GM21619 (cell line): Measurements from ENCODE around the gene SERINC3.
"Not testable (repeated sequence)": the region's sequence is repeated elsewhere in the genome, so short reads cannot be mapped to it uniquely, and the experiment has no call there.

Experiments used
- ATAC-seq: cut with Tn5 transposase; IDR thresholded peaks from one replicate; pipeline ENCODE4 v1.9.1; 2021; ENCODE audit not compliant: unreplicated experiment

The SERINC3 gene

DNA sequence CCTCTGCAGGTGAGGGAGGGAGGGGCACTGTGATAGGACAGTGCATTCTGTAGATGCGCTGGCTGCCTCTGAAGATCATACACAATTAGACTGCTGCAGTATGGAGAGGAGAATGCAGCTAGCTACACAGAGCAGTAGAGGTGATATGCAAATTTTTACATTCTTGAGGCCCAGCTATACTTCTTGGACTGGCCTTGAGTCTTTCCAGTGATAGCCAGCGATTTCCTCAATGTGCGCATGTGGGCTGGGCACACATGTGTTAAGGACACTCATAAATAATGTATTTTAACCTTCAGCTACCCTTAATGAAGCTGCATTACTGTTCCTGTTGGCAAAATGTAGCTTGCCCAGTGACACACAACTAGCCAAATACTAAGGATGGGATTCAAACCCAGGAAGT is 27.2 kb downstream of the SERINC3 start:
- ATAC-seq = no peak

GRCh38 chr20:44494266-44494665 is 27.6 kb downstream of the SERINC3 start:
- no peak for ATAC-seq

GRCh38 chr20:44491635-44492395 is 30.1 kb downstream of the SERINC3 start:
- no peak for ATAC-seq

DNA sequence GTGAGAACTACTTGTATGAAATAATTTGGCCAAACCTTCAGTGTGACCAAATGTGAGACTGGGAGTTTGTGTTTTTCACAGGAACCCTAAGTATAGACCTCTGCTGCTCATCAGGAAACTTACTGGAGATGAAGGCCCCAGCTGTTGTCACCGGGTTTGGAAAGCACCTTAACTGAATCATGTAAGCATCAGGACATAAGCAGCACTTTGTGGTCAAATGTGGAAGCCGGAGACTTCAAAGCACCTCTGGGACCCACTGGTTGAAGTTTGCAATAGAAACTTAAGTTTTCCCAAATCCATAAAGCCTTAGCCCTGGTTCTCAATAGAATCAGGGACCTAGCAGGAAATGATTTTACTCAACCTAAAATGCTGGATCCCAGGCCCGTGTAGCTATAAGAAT is 31.9 kb downstream of the SERINC3 start:
- ATAC-seq = no peak

- ATAC-seq = no peak
Observed at GRCh38 chr20:44489223-44489622, 32.6 kb downstream of the SERINC3 start.

DNA sequence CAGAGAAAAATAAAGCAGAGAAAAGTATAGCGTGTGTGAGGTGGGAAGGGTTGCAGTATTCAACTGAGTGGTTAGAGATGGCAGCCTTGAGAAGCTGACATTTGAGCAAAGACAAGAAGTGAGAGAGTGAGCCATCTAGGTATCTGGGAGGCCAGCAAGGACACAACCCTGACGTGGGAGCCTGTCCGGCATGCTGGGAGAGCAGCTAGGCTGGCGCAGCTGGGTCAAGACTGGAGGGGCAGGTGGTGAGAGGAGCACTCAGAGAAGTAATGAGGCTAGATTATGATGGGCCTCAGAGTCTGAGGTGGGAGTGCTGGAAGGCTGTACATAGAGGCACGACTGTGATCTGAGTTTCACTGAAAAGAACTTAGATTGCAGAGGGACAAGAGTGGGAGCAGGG is 33.3 kb downstream of the SERINC3 start:
- no peak for ATAC-seq

DNA sequence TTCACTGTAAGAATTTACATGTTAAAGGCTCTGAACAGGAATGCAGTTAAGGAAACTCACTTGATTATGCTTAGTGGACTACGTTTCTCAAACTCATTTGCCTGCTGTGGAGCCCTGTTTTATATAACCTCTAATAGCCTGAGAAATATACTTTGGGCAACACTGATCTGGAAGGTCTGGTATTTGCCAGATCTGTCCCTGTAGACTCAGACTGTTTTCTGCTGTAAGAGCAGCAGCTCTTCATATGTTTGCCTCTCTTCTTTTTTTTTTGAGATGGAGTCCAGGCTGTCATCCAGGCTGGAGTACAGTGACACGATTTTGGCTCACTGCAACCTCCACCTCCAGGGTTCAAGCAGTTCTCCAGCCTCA is 36.1 kb downstream of the SERINC3 start:
- no peak for ATAC-seq

DNA sequence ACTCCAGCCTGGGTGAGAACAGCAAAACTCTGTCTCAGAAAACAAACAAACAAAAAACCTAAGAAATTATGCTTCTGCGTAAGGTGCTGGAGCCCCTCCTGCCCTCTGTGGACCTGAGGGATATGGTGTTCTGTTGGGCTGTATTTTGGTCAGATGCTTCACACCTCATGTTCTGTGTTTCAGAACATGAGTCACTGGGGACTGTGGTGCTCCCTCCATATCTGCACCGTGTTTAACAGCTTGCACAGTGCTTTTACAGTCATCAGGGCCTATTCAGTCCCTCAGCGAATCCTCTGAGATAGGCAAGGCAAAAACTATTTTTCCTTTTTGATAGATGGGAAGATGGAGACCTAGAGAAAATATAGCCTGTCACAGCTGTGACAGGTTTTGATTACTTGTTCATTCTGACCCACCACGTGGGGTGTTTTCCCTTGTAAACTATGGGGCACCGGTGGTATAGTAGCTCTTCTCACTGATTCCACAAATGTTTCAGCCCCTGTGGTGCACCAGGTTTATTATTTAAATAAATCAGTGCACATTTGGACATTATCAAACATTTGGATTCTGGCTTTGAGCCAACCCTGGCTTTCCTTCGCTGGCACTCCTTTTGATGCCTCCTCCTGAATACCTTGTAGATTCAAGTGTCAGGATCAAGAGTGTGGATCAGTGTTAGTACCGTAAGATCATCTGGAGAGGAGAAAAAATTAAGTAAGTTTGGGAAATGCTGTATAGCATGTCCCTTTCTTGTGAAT is 36.6 kb downstream of the SERINC3 start:
- ATAC-seq = no peak

DNA sequence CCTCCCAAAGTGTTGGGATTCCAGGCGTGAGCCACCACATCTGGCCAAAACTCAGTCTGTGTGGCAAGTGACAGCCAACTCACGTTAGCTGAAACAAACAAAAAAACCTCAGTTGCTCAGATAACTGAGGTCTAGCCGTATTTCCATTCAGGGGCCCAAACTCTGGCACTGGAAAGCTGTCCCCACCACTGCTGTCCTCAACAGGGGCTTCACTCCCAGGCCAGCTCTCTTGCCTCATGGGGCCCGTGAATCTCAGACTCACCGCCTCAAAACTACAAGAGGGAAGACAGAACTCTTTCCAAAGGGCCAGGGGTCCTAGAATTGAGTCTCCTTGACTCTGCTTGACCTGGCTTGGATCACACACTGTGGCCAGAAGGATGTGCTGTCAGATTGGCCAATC is 38.8 kb downstream of the SERINC3 start:
- ATAC-seq = no peak

DNA sequence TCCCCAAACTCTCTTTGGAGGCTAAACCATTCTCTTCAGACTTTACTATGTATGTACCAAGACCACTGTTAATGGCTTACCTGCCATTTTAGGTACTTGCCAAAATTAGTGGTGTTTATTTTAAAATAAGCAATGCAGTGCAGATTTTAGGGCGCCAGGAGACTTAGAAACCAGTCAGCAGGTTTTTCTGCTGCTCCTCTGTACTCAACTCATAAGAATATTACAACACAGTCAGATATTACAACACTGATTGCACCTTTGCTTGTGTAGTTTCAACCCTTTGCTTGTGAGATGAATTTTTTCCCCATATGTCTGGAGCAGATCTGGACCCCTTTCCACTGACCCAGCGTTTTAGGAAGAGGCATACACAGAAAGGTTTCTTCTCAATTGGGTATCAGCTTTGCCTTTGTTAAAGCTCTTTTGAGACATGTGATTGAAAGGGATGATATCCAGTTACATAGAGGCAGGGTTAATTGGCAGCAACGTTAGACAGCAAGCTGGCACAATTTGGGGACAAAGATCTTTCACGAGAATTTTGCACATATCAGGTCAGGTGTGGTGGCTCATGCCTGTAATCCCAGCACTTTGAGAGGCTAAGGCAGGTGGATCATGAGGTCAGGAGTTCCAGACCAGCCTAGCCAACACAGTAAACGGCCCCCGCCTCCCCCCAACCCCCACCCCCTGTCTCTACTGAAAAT is 40.0 kb downstream of the SERINC3 start:
- no peak for ATAC-seq

DNA sequence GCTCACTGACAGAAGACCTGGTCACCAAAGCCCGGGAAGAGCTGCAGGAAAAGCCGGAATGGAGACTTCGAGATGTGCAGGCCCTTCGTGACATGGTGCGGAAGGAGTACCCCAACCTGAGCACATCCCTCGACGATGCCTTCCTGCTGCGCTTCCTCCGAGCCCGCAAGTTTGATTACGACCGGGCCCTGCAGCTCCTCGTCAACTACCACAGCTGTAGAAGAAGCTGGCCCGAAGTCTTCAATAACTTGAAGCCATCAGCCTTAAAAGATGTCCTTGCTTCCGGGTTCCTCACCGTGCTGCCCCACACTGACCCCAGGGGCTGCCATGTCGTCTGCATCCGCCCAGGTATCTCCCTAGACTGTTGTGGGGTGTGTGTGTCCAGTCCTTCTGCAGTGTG is 41.8 kb downstream of the SERINC3 start:
- no peak for ATAC-seq

DNA sequence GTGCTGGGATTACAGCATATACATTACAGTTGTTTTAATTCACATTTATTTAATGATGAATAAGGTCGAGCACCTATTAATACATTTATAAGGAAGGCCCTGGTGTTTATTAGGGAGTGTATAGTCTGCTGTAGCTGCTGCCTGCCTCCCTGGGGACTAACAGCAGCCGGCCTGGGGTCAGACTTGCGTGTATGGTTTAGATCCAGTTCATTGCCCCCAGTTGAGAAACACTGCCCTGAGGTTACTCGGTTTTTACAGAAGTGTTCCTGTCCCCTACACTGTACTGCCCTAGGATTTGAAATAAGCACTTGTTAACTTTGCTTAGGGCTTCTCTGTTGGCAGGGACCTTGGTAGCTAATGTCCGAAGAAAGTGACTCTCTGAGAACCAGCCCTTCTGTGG is 42.2 kb downstream of the SERINC3 start:
- ATAC-seq = peak; percentile 39

- no peak for ATAC-seq
Observed at GRCh38 chr20:44478206-44478605, 43.7 kb downstream of the SERINC3 start.

DNA sequence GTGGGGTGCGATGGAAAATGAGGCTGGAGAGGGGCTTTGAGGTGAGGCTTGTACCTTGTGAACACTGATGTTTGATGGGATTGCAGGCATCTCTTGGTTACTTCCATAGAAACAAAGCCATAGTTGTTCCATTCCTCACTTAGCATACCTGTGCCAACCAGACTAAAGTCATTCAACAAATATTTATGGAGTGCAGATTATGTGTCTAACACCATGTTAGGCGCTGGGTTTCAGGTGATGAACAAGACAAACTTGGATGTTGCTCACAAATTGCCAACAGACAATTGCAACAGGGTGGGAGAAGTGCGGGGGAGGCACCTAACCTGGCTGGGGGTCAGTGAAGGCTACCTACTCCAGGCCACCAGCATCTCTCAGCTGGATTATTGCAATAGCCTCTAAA is 44.7 kb downstream of the SERINC3 start:
- ATAC-seq = no peak

- peak; percentile 90 for ATAC-seq
Observed at GRCh38 chr20:44475694-44476560, 45.9 kb downstream of the SERINC3 start, which contains the start of gene TTPAL. TTPAL (plus strand) TSS chr20:44475874; CDS start chr20:44480000, 4,126 bp downstream.

DNA sequence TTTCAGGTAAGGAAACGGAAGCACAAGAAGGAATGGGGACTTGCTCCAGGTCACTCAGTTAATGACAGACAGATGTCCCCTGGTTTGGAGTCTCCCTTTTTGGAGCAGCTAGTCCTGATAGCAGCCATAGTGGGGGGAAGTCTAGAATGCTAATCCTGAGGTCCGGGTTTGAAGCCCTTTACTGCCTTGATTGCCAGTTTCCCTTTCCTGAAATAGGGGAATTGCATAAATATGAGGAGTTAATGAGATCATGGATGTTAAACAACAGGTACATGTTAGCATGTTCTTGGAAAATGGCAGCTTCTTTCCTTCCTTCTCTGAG is 46.5 kb downstream of the SERINC3 start:
- ATAC-seq = no peak

DNA sequence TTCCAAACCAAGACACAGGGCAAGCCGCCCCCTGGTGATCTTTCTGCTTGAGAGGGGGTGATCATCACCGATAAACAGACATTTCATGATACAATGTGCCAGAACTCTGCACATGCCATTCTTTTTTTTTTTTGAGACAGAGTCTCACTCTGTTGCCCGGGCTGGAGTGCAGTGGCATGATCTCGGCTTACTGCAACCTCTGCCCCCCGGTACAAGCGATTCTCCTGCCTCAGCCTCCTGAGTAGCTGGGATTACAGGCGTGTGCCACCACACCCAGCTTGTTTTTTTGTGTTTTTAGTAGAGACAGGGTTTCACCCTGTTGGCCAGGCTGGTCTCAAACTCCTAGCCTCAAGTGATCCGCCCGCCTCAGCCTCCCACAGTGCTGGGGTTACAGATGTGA is 49.6 kb downstream of the SERINC3 start:
- not testable (repeated sequence) for ATAC-seq

- ATAC-seq = no peak
Observed at GRCh38 chr20:44471481-44471882, 50.4 kb downstream of the SERINC3 start.

GRCh38 chr20:44470327-44470726 is 51.5 kb downstream of the SERINC3 start:
- no peak for ATAC-seq

DNA sequence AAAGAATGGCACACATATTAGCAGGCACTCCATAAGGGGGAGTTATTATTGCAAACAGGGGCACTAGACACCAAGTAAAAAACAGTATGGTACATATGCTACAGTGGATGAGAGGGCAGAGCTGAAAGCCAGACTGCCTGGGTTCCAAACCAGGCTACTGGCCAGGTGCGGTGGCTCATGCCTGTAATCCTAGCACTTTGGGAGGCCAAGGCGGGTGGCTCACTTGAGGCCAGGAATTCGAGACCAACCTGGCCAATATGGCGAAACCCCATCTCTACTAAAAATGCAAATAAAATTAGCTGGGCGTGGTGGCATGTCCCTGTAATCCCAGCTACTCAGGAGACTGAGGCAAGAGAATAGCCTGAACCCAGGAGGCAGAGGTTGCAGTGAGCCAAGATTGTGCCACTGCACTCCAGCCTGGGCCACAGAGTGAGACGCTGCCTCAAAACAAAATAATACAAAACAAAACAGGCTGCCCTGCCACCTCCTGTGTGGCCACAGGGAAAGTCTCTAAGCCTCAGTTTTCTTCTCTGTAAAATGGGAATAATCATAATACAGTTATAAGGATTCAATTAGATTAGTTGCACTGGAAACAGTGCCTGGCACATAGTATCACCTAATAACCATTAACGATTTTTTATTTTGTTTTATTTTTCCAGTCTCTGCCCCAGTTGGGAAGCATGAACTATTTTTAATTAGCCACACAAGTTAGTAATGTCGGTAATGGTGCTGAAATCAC is 53.7 kb downstream of the SERINC3 start:
- no peak for ATAC-seq
